ENCODE data around the gene VAV1.

VAV1 gene, protein sequence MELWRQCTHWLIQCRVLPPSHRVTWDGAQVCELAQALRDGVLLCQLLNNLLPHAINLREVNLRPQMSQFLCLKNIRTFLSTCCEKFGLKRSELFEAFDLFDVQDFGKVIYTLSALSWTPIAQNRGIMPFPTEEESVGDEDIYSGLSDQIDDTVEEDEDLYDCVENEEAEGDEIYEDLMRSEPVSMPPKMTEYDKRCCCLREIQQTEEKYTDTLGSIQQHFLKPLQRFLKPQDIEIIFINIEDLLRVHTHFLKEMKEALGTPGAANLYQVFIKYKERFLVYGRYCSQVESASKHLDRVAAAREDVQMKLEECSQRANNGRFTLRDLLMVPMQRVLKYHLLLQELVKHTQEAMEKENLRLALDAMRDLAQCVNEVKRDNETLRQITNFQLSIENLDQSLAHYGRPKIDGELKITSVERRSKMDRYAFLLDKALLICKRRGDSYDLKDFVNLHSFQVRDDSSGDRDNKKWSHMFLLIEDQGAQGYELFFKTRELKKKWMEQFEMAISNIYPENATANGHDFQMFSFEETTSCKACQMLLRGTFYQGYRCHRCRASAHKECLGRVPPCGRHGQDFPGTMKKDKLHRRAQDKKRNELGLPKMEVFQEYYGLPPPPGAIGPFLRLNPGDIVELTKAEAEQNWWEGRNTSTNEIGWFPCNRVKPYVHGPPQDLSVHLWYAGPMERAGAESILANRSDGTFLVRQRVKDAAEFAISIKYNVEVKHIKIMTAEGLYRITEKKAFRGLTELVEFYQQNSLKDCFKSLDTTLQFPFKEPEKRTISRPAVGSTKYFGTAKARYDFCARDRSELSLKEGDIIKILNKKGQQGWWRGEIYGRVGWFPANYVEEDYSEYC

DNA sequence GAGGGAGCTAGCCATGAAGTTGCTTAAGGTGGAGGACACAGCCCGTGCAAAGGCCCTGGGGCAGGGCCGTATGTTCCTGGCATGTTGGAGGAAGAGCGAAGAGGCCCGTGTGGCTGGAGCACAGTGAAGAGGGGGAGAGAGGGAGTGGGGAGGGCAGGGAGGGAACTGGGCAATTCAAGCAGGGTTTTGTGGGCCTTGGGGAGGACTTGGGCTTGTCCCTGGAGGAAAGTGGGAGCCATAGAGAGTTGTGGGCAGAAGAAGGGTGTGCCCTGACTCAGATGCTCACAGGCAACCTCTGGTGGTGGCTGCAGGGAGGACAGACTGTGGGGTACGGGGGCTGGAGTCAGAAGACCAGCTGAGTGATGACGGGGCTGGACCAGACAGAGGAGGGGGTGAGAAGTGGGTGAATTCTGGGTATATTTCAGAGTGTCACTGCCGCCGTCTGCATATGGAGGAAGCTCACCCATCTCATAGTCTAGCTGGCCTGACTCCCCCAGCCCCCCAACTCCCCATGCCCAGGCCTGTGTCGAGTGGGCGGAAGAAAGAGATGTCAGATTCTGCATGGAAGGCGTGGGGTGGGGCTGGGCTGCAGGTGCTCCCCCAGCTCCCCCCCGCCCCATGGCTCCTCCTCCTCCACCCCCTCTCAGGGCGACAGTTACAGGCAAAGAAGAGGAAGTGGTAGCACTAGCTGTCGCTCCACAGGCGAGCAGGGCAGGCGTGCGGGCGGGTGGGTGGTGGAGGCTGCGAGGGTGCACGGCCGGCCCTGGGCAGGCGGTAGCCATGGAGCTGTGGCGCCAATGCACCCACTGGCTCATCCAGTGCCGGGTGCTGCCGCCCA, at the start of gene VAV1:
VAV1 (plus strand) TSS at position 681 of the 838 bp plus-strand sequence; CDS start at position 781, 100 bp downstream.
- DNase-seq (ENCODE audit: low spot score), result no peak

DNA sequence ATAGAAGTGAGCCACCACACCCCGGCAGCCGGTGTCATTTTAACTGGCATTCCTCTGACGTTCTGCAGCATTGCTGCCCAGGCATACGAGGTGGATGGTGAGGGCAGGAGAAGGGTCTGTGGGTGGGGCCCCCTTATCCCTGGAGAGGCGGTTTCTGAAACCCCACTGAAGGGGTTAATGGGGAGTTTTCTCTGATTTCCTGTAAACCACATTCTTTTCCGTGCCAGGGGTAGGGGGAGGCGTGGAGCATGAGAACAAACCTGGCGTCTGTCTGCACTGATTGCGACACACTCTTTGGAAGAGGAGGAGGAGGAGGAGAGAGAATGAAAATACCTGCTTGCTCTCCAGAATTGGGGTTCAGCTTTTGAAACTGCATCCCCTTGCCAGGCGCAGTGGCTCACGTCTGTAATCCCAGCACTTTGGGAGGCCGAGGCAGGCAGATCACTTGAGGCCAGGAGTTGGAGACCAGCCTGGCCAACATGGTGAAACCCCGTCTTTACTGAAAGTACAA, 49.3 kb upstream of the VAV1 start:
- peak; percentile 49 for DNase-seq (ENCODE audit: low spot score)

DNA sequence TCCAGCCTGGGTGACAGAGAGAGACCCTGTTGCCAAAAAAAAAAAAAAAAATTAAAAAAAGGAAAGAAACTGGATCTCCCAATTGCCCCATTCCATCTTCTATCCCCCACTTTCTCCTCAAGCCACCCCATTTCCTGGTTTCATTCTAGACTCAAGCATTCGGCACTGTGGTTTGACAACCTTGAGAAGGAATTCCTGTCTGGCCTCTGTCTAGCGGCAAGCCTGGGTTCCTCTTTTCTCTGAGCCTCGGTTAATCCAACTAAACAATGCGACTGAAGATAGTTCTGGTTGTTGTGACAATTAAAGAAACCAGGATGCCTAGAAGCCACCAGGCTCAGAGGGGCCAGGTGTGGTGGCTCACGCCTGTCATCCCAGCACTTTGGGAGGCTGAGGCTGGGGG, 48.8 kb upstream of the VAV1 start:
- DNase-seq (ENCODE audit: low spot score), result no peak

DNA sequence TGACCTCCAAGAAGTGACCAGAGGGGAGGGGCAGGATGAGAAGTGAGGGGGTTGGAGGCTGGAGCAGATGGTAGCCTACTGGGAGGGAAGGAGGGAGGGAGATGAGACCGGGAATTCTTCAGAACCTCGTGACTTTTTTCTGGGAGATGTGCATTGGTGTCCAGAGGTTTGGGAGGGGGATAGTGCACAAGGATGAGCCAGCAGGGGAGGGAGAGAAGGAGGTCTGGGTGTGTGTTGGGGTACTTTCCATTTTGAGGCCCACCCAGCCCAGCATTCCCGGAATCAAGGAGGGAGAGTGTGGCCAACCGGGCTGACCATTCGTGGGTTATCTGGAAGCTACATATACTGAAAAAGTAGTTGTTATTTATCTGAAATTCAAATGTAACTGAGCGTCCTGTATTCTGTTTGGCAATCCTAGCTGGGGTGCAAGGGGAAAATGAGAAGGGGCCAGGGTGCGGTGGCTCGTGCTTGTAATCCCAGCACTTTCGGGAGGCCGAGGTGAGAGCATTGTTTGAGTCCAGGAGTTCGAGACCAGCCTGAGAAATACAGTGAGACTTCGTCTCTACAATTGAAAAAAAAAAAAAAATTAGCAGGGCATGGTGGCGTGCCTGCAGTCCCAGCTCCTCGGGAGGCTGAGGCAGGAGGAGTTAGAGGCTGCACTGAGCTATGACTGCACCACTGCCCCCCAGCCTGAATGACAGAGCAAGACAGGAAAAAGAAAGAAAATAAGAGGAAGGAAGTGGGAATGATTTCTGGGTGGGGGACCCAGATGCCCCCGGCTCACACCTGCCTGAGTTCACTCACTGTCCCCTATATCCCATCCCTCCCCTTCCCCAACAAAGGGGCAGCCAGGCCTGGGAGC, 47.6 kb upstream of the VAV1 start:
- no peak for DNase-seq (ENCODE audit: low spot score)

DNA sequence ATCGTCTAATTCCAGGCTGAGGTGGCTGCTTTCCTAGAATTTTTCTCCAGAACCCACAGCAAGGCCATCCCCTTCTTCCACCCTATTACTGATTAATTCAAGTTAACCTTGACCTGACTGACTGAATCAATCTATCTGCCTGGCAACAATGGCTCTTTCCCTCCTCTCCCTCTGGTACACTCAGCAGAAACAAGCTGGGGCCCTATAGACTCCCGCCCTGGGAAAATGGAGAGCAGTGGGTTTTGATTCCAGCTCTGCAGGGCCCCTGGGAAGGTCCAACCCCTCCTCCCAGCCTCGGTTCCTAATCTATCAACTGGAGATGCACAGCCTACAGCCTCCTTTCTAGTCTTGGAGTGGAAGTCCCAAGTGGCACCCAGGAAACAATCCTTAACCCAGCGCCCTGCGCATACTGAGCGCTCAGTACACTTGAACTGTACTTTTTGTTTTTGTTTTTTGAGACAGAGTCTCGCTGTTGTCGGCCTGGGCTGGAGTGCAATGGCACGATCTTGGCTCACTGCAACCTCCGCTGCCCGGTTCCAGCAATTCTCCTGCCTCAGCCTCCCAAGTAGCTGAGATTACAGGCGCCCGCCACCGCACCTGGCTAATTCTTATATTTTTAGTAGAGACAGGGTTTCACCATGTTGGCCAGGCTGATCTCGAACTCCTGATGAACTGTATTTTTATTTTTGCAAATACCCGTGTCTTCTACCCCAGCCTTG, 46.8 kb upstream of the VAV1 start:
- DNase-seq (ENCODE audit: low spot score), result no peak

DNA sequence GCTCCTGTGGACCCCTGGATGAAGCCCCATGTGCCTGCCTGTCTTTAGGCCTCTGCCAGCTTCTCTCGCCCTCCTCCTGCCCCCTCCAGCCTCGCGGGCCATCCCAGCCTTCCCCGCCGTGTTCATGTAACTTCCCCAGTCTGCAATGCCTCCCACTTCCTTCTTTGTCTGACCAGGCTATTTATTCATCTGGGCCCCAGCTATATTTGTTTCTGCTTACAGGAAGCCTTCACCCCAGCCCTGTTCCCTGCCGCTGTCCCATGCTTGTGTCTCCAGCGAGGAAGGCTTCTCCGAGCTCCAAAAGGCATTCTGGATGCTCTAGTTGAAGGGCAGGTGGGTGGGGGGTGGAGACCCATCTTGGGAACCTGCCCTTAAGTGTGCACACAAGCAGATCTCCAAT, 44.2 kb upstream of the VAV1 start:
- DNase-seq (ENCODE audit: low spot score), result no peak

DNA sequence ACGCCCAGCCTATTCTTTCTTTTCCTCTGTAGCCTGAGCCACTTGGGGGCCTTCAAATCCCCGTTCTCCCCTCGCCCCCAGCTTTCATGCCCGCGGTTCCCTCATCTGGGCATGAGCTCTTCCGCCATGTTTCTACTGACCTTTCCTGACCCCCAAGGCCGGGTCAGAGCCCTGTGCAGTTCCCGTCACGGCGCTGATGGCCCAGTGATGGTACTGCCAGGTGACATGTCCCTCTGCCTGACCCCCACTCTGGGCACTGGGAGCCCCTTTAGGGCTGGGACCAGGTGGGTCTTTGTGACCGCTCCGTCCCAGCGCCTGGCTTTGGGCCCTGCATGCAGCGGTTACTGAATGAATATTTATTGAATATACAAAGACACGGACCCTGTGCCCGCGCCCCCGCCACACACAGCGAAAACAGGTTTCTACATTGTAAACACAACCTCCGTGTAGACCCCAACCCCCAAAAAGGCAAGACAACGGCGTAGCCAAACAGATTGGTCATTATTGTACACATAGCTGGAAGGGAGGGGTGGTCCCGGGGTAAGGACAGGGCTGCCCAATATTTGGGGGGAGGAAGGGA, 42.8 kb upstream of the VAV1 start:
- no peak for DNase-seq (ENCODE audit: low spot score)

DNA sequence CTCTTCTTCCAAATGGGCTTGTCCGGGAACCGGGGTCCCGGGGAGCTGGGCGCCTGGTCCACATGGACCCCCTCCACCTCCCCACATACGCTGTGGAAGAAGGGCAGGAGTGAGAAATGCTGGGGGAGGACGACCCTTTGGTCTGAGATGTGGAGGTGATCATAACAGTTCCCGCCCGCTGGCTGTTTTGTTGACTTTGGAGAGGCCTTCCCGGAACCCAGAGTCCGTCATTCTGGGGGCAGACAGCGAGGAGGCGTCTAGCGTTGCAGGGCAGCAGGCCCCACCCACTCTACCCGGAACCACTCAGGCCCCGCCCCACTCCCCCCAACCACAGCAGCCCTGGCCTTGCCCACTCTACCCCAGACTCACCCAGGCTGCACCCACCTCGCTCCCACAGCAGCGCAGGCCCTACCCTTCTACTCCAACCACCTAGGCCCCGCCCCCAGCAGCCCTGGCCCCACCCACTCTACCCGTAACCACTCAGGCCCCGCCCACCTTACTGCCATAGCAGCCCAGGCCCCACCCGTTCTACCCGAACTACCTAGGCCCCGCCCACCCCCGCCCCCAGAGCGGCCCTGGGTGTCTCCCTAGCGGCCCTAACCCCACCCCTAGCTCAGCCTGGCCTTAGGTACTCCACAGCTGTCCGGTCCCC, 42.2 kb upstream of the VAV1 start:
- DNase-seq (ENCODE audit: low spot score), result no peak

DNA sequence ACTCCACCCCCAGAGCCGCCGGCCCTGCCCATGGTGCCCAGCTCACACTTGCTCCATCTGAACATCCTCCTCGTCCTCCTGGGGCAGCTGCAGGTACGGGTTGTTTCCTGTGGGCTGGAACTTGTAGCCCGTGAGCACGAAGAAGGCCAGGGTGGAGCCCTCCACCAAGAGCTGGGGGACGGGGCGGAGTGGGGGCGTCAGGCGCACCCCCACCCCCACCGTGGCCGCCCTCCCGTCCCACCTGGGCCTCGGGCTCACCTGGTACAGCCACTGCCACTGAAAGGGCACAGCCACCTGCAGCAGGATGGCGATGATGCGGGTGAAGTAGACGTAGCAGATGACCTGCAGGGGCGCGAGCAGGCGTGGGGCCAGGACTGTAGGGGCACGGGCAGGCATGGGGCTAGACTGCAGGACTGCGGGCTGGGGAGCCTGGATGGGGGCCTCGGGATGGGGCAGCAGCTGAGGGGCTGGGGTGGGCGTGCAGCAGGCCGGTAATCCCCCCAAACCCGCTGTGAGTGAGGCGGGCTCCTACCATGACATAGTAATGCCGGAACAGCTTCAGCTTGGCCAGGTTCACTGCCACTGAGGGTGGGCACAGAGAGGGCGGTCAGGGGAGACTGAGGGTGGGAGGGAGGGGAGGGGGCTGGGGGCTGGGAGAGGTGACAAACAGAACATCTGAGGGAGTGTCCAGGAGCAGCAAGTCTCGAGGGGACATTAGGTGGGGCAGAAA, 41.4 kb upstream of the VAV1 start:
- no peak for DNase-seq (ENCODE audit: low spot score)

DNA sequence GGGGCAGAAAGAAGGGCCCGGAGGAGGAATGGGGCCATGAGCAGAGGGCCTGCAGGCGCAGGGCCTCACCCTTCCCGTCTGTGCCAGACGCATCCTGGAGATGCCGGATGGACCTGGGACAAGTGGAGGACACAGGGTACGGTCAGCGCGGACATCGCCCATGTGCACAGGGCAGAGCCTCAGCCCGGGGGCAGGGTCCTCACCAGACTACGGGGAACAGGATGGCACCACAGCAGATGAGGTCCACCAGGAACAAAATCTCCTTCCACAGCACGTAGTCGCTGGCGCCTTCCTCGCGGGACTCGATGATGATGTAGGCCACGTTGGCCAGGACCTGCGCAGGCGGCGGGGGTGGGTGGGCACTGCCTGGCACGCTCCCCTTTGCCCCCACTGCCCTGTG, 40.7 kb upstream of the VAV1 start:
- DNase-seq (ENCODE audit: low spot score), result no peak

DNA sequence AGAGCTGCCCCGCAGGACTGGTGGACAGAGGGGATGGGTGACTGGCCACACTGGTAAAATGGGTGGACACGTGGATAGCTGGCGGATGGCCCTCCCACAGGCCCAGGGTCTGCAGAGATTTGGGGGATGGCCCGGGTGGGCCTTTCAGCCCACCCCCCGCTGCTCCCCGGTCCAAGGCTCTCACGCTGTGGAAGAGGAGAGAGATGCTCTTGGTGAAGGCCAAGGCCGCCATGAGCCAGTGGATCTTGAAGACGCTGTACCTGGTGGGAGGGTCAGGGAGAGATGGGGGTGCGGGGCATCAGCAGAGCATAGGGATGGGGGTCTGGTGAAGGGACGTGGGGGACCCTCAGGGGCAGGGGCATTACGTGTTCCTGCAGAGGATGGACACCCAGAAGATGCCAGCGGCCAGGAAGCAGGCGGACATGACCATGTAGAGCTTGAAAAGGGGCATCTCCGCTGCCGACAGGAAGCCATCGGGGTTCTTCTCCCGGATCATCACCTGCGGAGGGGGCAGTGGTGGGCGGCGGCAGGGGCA, 39.6 kb upstream of the VAV1 start:
- DNase-seq (ENCODE audit: low spot score), result no peak

DNA sequence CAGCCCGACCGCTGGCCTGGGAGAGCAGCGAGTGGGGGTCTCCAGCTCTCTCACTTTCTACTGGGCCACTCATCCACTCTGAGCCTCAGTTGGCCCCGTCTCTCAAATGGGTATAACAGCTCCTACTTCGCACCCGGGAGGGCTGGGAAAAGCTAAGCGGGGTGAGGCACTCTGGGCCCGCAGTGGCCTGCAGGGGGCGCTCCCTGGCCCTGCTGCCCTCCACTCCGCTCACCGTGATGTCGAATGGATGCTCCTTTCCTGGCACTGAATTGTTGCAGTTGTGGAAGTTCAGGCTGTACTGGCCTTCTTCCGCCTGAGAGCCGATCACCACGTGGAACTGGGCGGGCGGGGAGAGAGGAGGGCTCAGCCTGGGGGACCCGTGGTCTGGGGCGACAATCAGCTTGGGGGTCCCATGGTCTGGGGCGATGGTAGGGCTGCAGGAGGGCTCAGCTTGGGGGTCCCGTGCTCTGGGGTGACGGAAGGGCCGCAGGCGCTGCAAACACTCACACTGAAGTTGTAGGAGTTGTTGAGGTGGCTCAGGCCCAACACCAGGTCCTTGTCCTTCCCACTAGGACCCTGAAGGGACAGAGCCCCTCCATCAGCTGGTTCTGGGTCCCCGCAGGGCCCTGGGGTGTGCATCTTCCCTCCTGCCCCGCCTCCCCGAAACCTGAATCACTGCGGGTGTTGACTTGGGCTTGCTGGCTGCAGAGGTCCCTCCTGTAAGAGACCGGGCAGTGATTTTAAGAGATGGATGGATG, 39.0 kb upstream of the VAV1 start:
- DNase-seq (ENCODE audit: low spot score), result no peak

DNA sequence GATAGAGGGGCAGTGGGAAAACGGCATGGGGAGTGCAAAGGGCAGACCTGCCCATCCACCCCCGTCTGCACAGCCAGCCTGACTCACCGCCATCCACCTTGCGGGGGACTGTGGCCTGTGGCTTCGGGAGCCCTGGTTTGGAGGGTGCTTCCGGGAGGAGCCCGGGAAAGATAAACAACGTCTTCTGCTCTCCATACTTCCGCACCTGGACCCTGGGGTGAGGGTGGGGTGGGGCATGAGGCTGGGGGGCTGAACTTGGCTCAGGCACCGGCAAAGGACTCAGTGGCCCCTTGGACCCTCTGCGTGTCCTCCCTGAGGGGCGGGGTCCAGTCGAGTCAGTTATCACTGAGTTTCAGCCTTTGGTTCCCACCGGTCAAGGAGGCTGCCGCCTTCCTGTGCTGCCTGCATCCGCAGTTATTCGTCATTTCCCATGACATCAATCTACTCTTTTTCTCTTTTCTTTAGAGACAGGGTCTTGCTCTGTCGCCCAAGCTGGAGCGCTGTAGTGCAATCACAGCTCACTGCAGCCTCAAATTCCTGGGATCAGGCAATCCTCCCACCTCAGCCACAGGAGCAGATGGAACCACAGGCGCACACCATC, 38.3 kb upstream of the VAV1 start:
- DNase-seq (ENCODE audit: low spot score), result no peak

DNA sequence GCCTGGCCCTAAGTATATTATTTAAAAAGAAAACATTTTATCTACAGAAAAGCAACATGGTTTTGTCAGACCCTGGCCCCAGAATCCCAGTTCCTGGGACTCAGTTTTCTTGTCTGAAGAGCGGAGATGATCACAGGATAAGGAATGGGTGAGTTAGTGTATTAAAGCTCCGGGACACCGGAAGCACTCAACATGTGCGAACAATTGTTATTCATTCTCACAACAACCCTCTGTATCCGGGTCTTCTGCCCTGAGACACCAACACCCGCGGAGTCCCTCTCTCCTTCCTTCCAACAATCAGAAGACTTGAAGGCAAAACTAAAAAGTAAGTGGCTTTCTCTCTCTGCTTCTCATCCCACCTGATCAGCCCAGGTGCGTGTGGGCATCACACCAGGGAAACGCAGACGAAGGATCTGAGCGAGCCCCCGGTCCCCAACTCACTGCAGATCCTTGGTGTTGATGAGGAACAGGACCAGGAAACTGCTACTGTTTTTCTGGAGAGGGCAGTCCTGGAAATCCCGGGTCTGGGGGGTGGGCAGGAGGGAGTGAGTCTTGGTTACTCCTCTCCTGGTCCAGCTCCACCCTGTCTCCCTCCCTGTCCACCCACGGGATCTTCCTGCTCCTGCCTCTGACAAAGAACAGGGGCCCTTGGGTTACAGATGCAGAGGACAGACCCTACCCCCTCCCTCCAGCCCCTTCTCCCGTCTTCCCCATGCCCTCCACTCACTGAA, 37.2 kb upstream of the VAV1 start:
- no peak for DNase-seq (ENCODE audit: low spot score)

DNA sequence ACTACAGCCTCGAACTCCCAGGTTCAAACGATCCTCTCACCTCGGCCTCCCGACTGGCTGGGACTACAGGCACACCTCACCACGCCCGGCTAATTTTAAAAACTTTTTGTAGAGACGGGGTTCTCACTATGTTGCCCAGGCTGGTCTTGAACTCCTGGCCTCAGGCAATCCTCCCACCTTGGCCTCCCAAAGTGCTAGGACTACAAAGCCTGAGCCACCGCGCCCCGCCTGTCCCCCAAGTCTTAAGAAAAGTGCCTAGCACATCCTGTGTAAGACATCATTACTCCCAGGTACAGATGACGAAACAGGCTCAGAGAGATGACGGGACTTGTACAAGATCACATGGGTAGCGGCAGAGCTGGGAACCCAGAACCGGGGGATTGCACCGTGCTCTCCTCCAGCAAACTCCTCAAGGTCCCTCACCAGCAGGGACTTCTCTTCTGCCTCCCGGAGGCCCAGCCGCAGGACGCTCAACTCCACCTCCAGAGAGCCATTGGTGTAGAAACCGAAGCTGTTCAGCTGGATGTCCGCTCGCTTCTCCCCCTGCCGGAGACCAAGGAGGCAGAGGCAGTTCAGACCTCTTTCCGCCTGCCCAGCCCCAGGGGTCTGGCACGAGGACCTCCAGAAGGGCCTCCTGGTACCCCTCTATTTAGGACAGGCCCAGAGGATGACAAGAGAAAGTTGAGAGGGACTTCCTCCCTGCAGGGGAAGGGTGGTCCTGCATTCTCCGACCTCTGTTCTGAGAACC, 36.2 kb upstream of the VAV1 start:
- peak; percentile 86 for DNase-seq (ENCODE audit: low spot score)

DNA sequence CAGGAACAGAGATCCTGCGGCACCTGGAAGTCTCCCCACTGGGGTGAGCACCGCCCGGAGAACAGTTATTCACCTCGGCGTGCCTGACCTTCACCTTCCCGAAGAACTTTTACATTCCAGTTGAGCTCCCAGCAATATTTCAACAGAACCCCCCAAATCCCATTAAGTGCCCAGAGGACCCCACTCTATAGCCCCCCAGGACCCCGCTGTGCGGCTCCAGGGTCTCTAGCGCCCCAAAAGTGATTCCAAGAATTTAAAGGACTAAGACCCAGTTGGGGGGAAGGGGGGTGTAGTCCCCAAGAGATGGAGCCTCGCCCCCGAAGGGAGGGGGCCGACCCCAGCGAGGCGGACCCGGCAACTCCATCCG, 35.6 kb upstream of the VAV1 start:
- no peak for DNase-seq (ENCODE audit: low spot score)

All from AG20443 (cell line).